ENCODE measurements around the gene PIGA.

Gene PIGA

GRCh38 chrX:15271757-15272156 lies 63.6 kb downstream of the PIGA start:
- H4K20me1 ChIP-seq (ENCODE audit: insufficient read depth, low read length, poor library complexity, severe bottlenecking), result no peaks in the 10 kb centered on the region
- H3K9ac ChIP-seq (ENCODE audit: low read depth, low read length, poor library complexity, severe bottlenecking), result no peak overlapping the region
- no peak overlapping the region for H2AFZ ChIP-seq (ENCODE audit: low read length)
- no peaks in the 10 kb centered on the region for H3K36me3 ChIP-seq (ENCODE audit: insufficient read depth, low read length)
- no peaks in the 10 kb centered on the region for H3F3A ChIP-seq (ENCODE audit: low read depth)
- H3K9me3 ChIP-seq (ENCODE audit: insufficient read depth, low read depth, low read length), result no peaks in the 10 kb centered on the region
- H3K4me1 ChIP-seq (ENCODE audit: insufficient read depth, low read length, poor library complexity, severe bottlenecking), result peaks cover 8% of the 10 kb centered on the region
- H3K27me3 ChIP-seq (ENCODE audit: insufficient read depth, low read length, poor library complexity, severe bottlenecking), result no peaks in the 10 kb centered on the region
- no peak overlapping the region for H3K4me3 ChIP-seq (ENCODE audit: low read length, poor library complexity, severe bottlenecking)
- TF ChIP-seq EZH2phosphoT487 (IDR thresholded peaks at IDR 0.05; ENCODE audit: borderline replicate concordance) (no peak), CTCF (conservative IDR thresholded peaks at IDR 0.05; ENCODE audit: low read length) (no peak)
- no peak overlapping the region for H3K4me2 ChIP-seq (ENCODE audit: low read depth, low read length, poor library complexity, severe bottlenecking)
- no peaks in the 10 kb centered on the region for H3K9me2 ChIP-seq (replicated peaks; ENCODE audit: low read depth, low read length)
- H3K79me2 ChIP-seq (ENCODE audit: insufficient read depth, low read length), result no peaks in the 10 kb centered on the region

GRCh38 chrX:15269618-15270521 lies 65.5 kb downstream of the PIGA start, which contains the start of gene ASB9:
TSS of gene ASB9 (minus strand) at chrX:15270083. CDS start at chrX:15269874, 209 bp downstream.
- H3K4me3 ChIP-seq (ENCODE audit: low read length, poor library complexity, severe bottlenecking), result peak within 1 kb of the TSS; percentile 76
- H3K4me2 ChIP-seq (ENCODE audit: low read depth, low read length, poor library complexity, severe bottlenecking), result peak within 1 kb of the TSS; percentile 76
- no peaks in the 10 kb centered on the region for H3K36me3 ChIP-seq (ENCODE audit: insufficient read depth, low read length)
- peak within 1 kb of the TSS; percentile 87 for H2AFZ ChIP-seq (ENCODE audit: low read length)
- H3K9ac ChIP-seq (ENCODE audit: low read depth, low read length, poor library complexity, severe bottlenecking), result peak within 1 kb of the TSS; percentile 76
- H3K9me3 ChIP-seq (ENCODE audit: insufficient read depth, low read depth, low read length), result no peaks in the 10 kb centered on the region
- no peaks in the 10 kb centered on the region for H3K9me2 ChIP-seq (replicated peaks; ENCODE audit: low read depth, low read length)
- TF ChIP-seq EZH2phosphoT487 (IDR thresholded peaks at IDR 0.05; ENCODE audit: borderline replicate concordance) (no peak), CTCF (conservative IDR thresholded peaks at IDR 0.05; ENCODE audit: low read length) (no peak)
- H4K20me1 ChIP-seq (ENCODE audit: insufficient read depth, low read length, poor library complexity, severe bottlenecking), result no peaks in the 10 kb centered on the region
- H3K27me3 ChIP-seq (ENCODE audit: insufficient read depth, low read length, poor library complexity, severe bottlenecking), result no peaks in the 10 kb centered on the region
- no peaks in the 10 kb centered on the region for H3F3A ChIP-seq (ENCODE audit: low read depth)
- no peaks in the 10 kb centered on the region for H3K79me2 ChIP-seq (ENCODE audit: insufficient read depth, low read length)
- peaks cover 8% of the 10 kb centered on the region for H3K4me1 ChIP-seq (ENCODE audit: insufficient read depth, low read length, poor library complexity, severe bottlenecking)

Measured in Loucy (cell line).